Panc1 (cell line): ENCODE results near the gene ANXA7.

Experiments
- CTCF ChIP-seq: fragments of 450-650 bp; IDR thresholded peaks from 2 replicates; pipeline ENCODE4 v1.5.1; 2017; ENCODE audit warnings: mild to moderate bottlenecking
- POLR2AphosphoS5 ChIP-seq: IDR thresholded peaks from 2 replicates; pipeline ENCODE4 v1.6.1; 2012; ENCODE audit warnings: mild to moderate bottlenecking, low read depth, low read length, moderate library complexity
- REST ChIP-seq, 2 experiments: IDR thresholded peaks; 2 replicates each; pipeline ENCODE4 v1.6.1; 2011 to 2012; ENCODE audit warnings: low read depth in 2 of 2, control low read depth in 1 of 2, low read length in 1 of 2, mild to moderate bottlenecking in 1 of 2, moderate library complexity in 1 of 2; ENCODE audit not compliant: insufficient read depth in 1 of 2

GRCh38 chr10:73408061-73408460, 5.8 kb downstream of the ANXA7 start:
- TF ChIP-seq POLR2AphosphoS5 (no peak), CTCF (no peak), REST (IDR thresholded peaks at IDR 0.05; ENCODE audit: insufficient read depth in 1 of 2, low read depth in 2 of 2, low read length in 1 of 2) (no peak)
